GM23338 (cell line): Measurements from ENCODE around the gene TBC1D21.

ENCODE experiments used
- EZH2 ChIP-seq: fragments of 200-600 bp; sonication (generic); IDR thresholded peaks from one replicate; pipeline ENCODE4 v1.8.0; 2017; ENCODE audit warnings: antibody characterized with exemption, mild to moderate bottlenecking, low read depth; ENCODE audit not compliant: unreplicated experiment
- EZH2phosphoT487 ChIP-seq: fragments of 200-600 bp; sonication (generic); IDR thresholded peaks from one replicate; pipeline ENCODE4 v1.8.1; 2018; ENCODE audit warnings: antibody characterized with exemption; ENCODE audit not compliant: unreplicated experiment
- JUNB ChIP-seq: IDR thresholded peaks from one replicate; pipeline ENCODE4 v1.6.1; 2016; ENCODE audit warnings: antibody characterized with exemption; ENCODE audit not compliant: unreplicated experiment
- POLR2AphosphoS5 ChIP-seq: IDR thresholded peaks from 2 replicates; pipeline ENCODE4 v1.6.1; 2016; ENCODE audit warnings: antibody characterized with exemption, low read depth
- TF ChIP-seq, protein P1 (sequence below), 2 experiments: fragments of 200-600 bp in 1 of 2; sonication (generic) in 1 of 2; conservative IDR thresholded peaks; 2 replicates each; pipeline versions ENCODE4 v1.5.1 to v1.6.1; 2016 to 2017; ENCODE audit warnings: antibody characterized with exemption in 2 of 2, low read depth in 2 of 2, mild to moderate bottlenecking in 2 of 2, moderate library complexity in 1 of 2

DNA sequence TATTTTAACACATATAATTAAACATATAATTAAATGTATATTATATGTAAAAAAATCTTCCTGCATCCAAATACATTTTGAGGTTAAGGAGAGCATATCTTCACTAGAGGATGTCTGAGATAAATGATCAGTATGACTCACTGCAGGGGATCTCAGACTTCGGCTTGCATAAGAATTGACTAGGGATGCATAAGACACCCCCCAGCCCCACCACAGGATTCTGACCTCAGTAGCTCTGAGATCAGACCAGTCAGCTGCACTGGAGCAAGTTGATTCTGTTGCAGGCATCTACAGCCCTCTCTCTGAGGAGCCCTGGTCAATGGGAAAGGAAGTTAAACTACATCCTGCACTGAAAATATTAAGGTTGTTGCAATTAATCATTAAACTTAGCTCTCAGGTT is 29.0 kb upstream of the TBC1D21 start:
- TF ChIP-seq EZH2 (no peak), JUNB (no peak), POLR2AphosphoS5 (no peak), EZH2phosphoT487 (no peak)
- TF ChIP-seq, protein P1, sequence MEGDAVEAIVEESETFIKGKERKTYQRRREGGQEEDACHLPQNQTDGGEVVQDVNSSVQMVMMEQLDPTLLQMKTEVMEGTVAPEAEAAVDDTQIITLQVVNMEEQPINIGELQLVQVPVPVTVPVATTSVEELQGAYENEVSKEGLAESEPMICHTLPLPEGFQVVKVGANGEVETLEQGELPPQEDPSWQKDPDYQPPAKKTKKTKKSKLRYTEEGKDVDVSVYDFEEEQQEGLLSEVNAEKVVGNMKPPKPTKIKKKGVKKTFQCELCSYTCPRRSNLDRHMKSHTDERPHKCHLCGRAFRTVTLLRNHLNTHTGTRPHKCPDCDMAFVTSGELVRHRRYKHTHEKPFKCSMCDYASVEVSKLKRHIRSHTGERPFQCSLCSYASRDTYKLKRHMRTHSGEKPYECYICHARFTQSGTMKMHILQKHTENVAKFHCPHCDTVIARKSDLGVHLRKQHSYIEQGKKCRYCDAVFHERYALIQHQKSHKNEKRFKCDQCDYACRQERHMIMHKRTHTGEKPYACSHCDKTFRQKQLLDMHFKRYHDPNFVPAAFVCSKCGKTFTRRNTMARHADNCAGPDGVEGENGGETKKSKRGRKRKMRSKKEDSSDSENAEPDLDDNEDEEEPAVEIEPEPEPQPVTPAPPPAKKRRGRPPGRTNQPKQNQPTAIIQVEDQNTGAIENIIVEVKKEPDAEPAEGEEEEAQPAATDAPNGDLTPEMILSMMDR (conservative IDR thresholded peaks at IDR 0.05; ENCODE audit: low read depth in 2 of 2): no peak
